GM12878 (cell line): Measurements from ENCODE around the gene TRAF3IP1. TPM values are rescaled to one million over a fixed set of nuclear protein-coding genes. Genes with fewer than 3 reads are reported as not detected.

ENCODE experiments used
- ATAC-seq: fragments of 200-7000 bp; cut with Tn5 transposase; 3 replicates; pipeline ENCODE4 v1.9.1; 2020; ENCODE audit warnings: mild to moderate bottlenecking, moderate library complexity
- BruUV-seq: library from RNA; stranded (reverse); fragments of 400-500 nt; replicated peaks from 2 replicates; lab custom pipeline; 2021; lab: Mats Ljungman, UMichigan
- CTCF ChIA-PET: fragments of 300-600 bp; sonication (Branson Sonifier 250); formaldehyde crosslinking; extraction: SDS; loops from one replicate; lab custom pipeline; 2021; ENCODE audit warnings: inconsistent platforms; lab: Yijun Ruan, JAX
- POLR2A ChIA-PET: fragments of 350-600 bp; formaldehyde crosslinking; extraction: SDS; loops from one replicate; lab custom pipeline; 2021; ENCODE audit warnings: inconsistent platforms; lab: Charles Lee
- RAD21 ChIA-PET: fragments of 300-600 bp; sonication (Branson Sonifier 250); formaldehyde crosslinking; loops from one replicate; lab custom pipeline; 2023; ENCODE audit warnings: antibody characterized with exemption; ENCODE audit not compliant: unreplicated experiment; lab: Charles Lee
- SMC1A ChIA-PET: fragments of 300-600 bp; sonication (Branson Sonifier 250); formaldehyde crosslinking; loops from one replicate; lab custom pipeline; 2023; ENCODE audit not compliant: unreplicated experiment, uncharacterized antibody; lab: Charles Lee
- DNase-seq: peaks from one replicate; pipeline ENCODE4 v3.0.0-alpha.2; 2011; ENCODE audit warnings: low read depth, low spot score
- FAIRE-seq: peaks from 3 replicates; lab custom pipeline; 2011; peaks lifted over from hg19 to GRCh38; lab: Jason Lieb, UNC
- H2AFZ ChIP-seq: 2 replicates; pipeline ENCODE4 v1.6.0; 2011; ENCODE audit warnings: low read depth, low read length, control low read depth; ENCODE audit not compliant: control insufficient read depth
- H3K27ac ChIP-seq: 2 replicates; pipeline ENCODE4 v1.5.1; 2011; ENCODE audit warnings: control low read depth; ENCODE audit not compliant: control insufficient read depth, insufficient read depth
- H3K27me3 ChIP-seq, 2 experiments: replicated peaks in 1 of 2; 2 replicates each; pipeline versions ENCODE4 v1.6.0 to v1.6.1; 2011; ENCODE audit warnings: low read length in 1 of 2; ENCODE audit not compliant: control insufficient read depth in 2 of 2, insufficient read depth in 2 of 2
- H3K36me3 ChIP-seq, 2 experiments: 2 replicates each; pipeline ENCODE4 v1.5.1; 2011; ENCODE audit warnings: low read length in 1 of 2; ENCODE audit not compliant: control insufficient read depth in 2 of 2, insufficient read depth in 2 of 2
- H3K4me1 ChIP-seq: 2 replicates; pipeline ENCODE4 v1.6.1; 2011; ENCODE audit warnings: mild to moderate bottlenecking, low read length, moderate library complexity, mixed read lengths; ENCODE audit not compliant: control insufficient read depth, insufficient read depth
- H3K4me2 ChIP-seq: 2 replicates; pipeline ENCODE4 v1.6.0; 2011; ENCODE audit warnings: control low read depth; ENCODE audit not compliant: control insufficient read depth, insufficient read depth
- H3K4me3 ChIP-seq: fragments of 200-600 bp; sonication (generic); 2 replicates; pipeline ENCODE4 v1.5.1; 2016
- H3K79me2 ChIP-seq: 2 replicates; pipeline ENCODE4 v1.6.0; 2011; ENCODE audit warnings: low read length; ENCODE audit not compliant: control insufficient read depth, insufficient read depth
- H3K9ac ChIP-seq: 2 replicates; pipeline ENCODE4 v1.8.0; 2011; ENCODE audit warnings: low read length, control low read depth, mixed read lengths; ENCODE audit not compliant: control insufficient read depth, insufficient read depth
- H3K9me3 ChIP-seq: replicated peaks from 3 replicates; pipeline ENCODE4 v1.5.1; 2011; ENCODE audit warnings: mild to moderate bottlenecking, low read length; ENCODE audit not compliant: control insufficient read depth, insufficient read depth
- H4K20me1 ChIP-seq: 2 replicates; pipeline ENCODE4 v1.6.0; 2011; ENCODE audit not compliant: control insufficient read depth, insufficient read depth
- BCLAF1 ChIP-seq: fragments of 450-650 bp; IDR thresholded peaks from 2 replicates; pipeline ENCODE4 v1.6.1; 2017; ENCODE audit warnings: antibody characterized with exemption, mild to moderate bottlenecking, moderate library complexity
- BMI1 ChIP-seq: fragments of 450-650 bp; IDR thresholded peaks from 2 replicates; pipeline ENCODE4 v1.6.1; 2016; ENCODE audit warnings: mild to moderate bottlenecking, moderate library complexity, borderline replicate concordance
- CHD1 ChIP-seq: IDR thresholded peaks from 2 replicates; pipeline ENCODE4 v1.6.1; 2012; ENCODE audit warnings: low read depth, low read length, improper control_type of control experiment
- CHD2 ChIP-seq: IDR thresholded peaks from 2 replicates; pipeline ENCODE4 v1.6.1; 2011; ENCODE audit warnings: low read depth, low read length, improper control_type of control experiment, borderline replicate concordance
- E2F8 ChIP-seq: fragments of 450-650 bp; IDR thresholded peaks from 2 replicates; pipeline ENCODE4 v1.6.1; 2018; ENCODE audit warnings: mild to moderate bottlenecking, low read depth, moderate library complexity; ENCODE audit not compliant: partially characterized antibody
- HSF1 ChIP-seq: fragments of 150-350 bp; IDR thresholded peaks from 2 replicates; pipeline ENCODE4 v1.6.1; 2014; ENCODE audit warnings: mild to moderate bottlenecking, low read depth, low read length
- IRF4 ChIP-seq: IDR thresholded peaks from 2 replicates; pipeline ENCODE4 v1.6.1; 2011; ENCODE audit warnings: low read depth, low read length
- KLF5 ChIP-seq: fragments of 450-650 bp; IDR thresholded peaks from 2 replicates; pipeline ENCODE4 v1.6.1; 2014; ENCODE audit warnings: mild to moderate bottlenecking; ENCODE audit not compliant: partially characterized antibody
- MYC ChIP-seq: IDR thresholded peaks from 2 replicates; pipeline ENCODE4 v1.6.1; 2011; ENCODE audit warnings: mild to moderate bottlenecking, low read length, moderate library complexity, inconsistent platforms; ENCODE audit not compliant: insufficient read depth, insufficient replicate concordance, insufficient read length, severe bottlenecking
- NFXL1 ChIP-seq: fragments of 450-650 bp; IDR thresholded peaks from 2 replicates; pipeline ENCODE4 v1.6.1; 2017; ENCODE audit warnings: antibody characterized with exemption, mild to moderate bottlenecking, borderline replicate concordance
- NR2C1 ChIP-seq: fragments of 450-650 bp; IDR thresholded peaks from 2 replicates; pipeline ENCODE4 v1.6.1; 2017; ENCODE audit warnings: antibody characterized with exemption, mild to moderate bottlenecking, moderate library complexity
- NR2F1 ChIP-seq: fragments of 450-650 bp; conservative IDR thresholded peaks from 2 replicates; pipeline ENCODE4 v1.6.1; 2017; ENCODE audit warnings: mild to moderate bottlenecking
- SUPT20H ChIP-seq: IDR thresholded peaks from 2 replicates; pipeline ENCODE4 v1.6.1; 2011; ENCODE audit warnings: low read depth, mild to moderate bottlenecking, low read length, moderate library complexity, borderline replicate concordance; ENCODE audit not compliant: control insufficient read depth
- ZBTB33 ChIP-seq: fragments of 450-650 bp; IDR thresholded peaks from 2 replicates; pipeline ENCODE4 v1.6.1; 2017; ENCODE audit warnings: mild to moderate bottlenecking
- ZNF24 ChIP-seq: fragments of 450-650 bp; IDR thresholded peaks from 2 replicates; pipeline ENCODE4 v1.6.1; 2017; ENCODE audit warnings: antibody characterized with exemption, mild to moderate bottlenecking
- WGBS: methylation state at CpG from one replicate; pipeline ENCODE4 v1.1.6; 2016; ENCODE audit warnings: low lambda C conversion rate; ENCODE audit not compliant: insufficient replicate concordance, insufficient coverage; ENCODE audit errors: missing lambda C conversion rate; 5-methylcytosine and 5-hydroxymethylcytosine counted together
- in situ Hi-C: fragments of 300-500 bp; cut with MboI; formaldehyde crosslinking; loops from 9 replicates; pipeline ENCODE4 v1.14.3; 2018; ENCODE audit warnings: mixed read lengths
- intact Hi-C: fragments of 100-400 bp; cut with micrococcal nuclease; formaldehyde crosslinking; loops from one replicate; pipeline ENCODE4 v1.14.2; 2022; ENCODE audit not compliant: unreplicated experiment
- polyA plus RNA-seq, 11 experiments: library from polyadenylated mRNA; depleted of rRNA in 4 of 11; unstranded in 6 of 11; stranded (reverse) in 5 of 11; fragments of >200 nt; fragmentation: Nextera tagmentation in 4 of 11; fragmentation: Illumina TruSeq in 1 of 11; extraction: Ambion mirVana in 4 of 11; extraction: Trizol in 1 of 11; gene quantifications; 1 replicate in 1 of 11; 2 replicates in 10 of 11; pipeline versions ENCODE4 v1.2.1 to v1.2.3, GENCODE V29; 2011 to 2016; ENCODE audit warnings: inconsistent platforms in 2 of 11, missing spikeins in 2 of 11, low read depth in 1 of 11
- total RNA-seq, 4 experiments: library from RNA; depleted of rRNA in 3 of 4; stranded (reverse); fragments of >200 nt in 3 of 4; fragmentation: Illumina TruSeq in 1 of 4; extraction: Trizol in 1 of 4; gene quantifications; 2 replicates each; pipeline versions ENCODE4 v1.2.1 to v1.2.3, GENCODE V29; 2013 to 2021

Gene TRAF3IP1
- total and polyA plus RNA-seq, 10 of the 15 experiments (the other 5 are each of a cell fraction or from before 2014, with no cell fraction given): 1.6 to 7.5 (median 3.6) TPM

- no peaks in the 10 kb centered on the region for H4K20me1 ChIP-seq
- POLR2A ChIA-PET: no interaction called here
- H3K27ac ChIP-seq: no peak overlapping the region
- H3K4me2 ChIP-seq: no peak overlapping the region
- H3K36me3 ChIP-seq: peaks cover 0 to 2% of the 10 kb centered on the region in 2 experiments; a peak in 1 of 4 replicates
- BruUV-seq: no TSS peak
- RAD21 ChIA-PET: no interaction called here
- H3K4me3 ChIP-seq: no peak overlapping the region
- H2AFZ ChIP-seq: no peak overlapping the region
- no peaks in the 10 kb centered on the region for H3K27me3 ChIP-seq
- in situ Hi-C loops: no loop called here
- no peak overlapping the region for H3K9ac ChIP-seq
- no peaks in the 10 kb centered on the region for H3K79me2 ChIP-seq
- CTCF ChIA-PET: no interaction called here
- SMC1A ChIA-PET: no interaction called here
- intact Hi-C loops: no loop called here
- no peaks in the 10 kb centered on the region; the same call in 1 of the 2 replicates for H3K4me1 ChIP-seq
- no peak for DNase-seq
- H3K9me3 ChIP-seq: no peaks in the 10 kb centered on the region
- WGBS: 93% methylated on average over 16 of the region's 16 CpGs
- no peak for ATAC-seq
- no peak for FAIRE-seq
- no peak for TF ChIP-seq BCLAF1
- no peak for TF ChIP-seq NR2F1
- TF ChIP-seq ZBTB33: no peak
- TF ChIP-seq IRF4: no peak
- no peak for TF ChIP-seq E2F8
- no peak for TF ChIP-seq NR2C1
- TF ChIP-seq SUPT20H: no peak
- TF ChIP-seq CHD1: no peak
- TF ChIP-seq CHD2: no peak
- no peak for TF ChIP-seq ZNF24
- no peak for TF ChIP-seq NFXL1
- no peak for TF ChIP-seq HSF1
- TF ChIP-seq KLF5: no peak
- TF ChIP-seq BMI1: no peak
- no peak for TF ChIP-seq MYC
Measured at GRCh38 chr2:238345297-238345968, 25.1 kb downstream of the TRAF3IP1 start.
